ENCODE data around the gene CD2BP2. TPM values are rescaled to one million over a fixed set of nuclear protein-coding genes. Genes with fewer than 3 reads are reported as not detected.
A peak's percentile ranks its signal among the peaks of the same experiment; 100 is the strongest.

The CD2BP2 gene
- total RNA-seq, 1 donor from 2014 or later, result 29.8 TPM

DNA sequence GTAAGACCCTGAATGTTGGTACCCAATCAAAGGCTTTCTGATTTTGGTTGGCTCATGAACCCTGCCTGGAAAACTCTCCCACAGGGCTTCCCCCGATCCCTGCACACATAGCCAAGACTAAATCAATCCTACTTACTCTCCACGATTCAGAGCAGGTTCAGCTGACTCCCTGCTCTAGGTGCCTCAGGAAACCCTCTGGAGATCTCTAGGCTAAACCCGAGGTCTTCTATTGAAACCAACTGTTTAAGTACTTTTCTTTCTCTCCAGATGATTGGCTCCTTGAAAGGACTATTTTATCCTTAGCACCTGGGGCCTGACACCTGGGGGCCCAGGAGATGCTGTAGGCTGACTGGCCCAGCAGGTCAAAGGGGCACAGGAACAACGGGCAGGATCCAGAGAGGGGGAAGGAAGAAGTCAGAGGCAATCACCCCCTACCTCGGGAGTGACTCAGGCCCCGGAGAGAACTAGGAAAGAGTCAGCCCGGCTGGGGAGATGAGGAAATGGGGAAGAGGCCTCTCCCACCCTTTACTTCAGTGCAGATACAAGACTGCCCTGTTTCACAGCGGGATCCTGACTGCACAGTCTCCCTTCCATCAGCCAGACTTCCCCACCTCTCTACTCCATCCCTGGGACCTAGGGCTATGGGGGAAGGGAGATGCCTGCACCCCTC is 13.1 kb upstream of the CD2BP2 start:
- peaks cover 69% of the 10 kb centered on the region for H3K4me1 ChIP-seq
- no peaks in the 10 kb centered on the region for H3K27me3 ChIP-seq (ENCODE audit: low read depth)
- TF ChIP-seq, protein P1, sequence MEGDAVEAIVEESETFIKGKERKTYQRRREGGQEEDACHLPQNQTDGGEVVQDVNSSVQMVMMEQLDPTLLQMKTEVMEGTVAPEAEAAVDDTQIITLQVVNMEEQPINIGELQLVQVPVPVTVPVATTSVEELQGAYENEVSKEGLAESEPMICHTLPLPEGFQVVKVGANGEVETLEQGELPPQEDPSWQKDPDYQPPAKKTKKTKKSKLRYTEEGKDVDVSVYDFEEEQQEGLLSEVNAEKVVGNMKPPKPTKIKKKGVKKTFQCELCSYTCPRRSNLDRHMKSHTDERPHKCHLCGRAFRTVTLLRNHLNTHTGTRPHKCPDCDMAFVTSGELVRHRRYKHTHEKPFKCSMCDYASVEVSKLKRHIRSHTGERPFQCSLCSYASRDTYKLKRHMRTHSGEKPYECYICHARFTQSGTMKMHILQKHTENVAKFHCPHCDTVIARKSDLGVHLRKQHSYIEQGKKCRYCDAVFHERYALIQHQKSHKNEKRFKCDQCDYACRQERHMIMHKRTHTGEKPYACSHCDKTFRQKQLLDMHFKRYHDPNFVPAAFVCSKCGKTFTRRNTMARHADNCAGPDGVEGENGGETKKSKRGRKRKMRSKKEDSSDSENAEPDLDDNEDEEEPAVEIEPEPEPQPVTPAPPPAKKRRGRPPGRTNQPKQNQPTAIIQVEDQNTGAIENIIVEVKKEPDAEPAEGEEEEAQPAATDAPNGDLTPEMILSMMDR (IDR thresholded peaks at IDR 0.05; ENCODE audit: borderline replicate concordance), result no peak
- H3K27ac ChIP-seq (replicated peaks), result peak overlapping the region; percentile 92
- intact Hi-C loops (cut with micrococcal nuclease), result no loop called here
- DNase-seq, result no peak
- H3K9me3 ChIP-seq (replicated peaks), result no peaks in the 10 kb centered on the region
- peaks cover 26% of the 10 kb centered on the region for H3K36me3 ChIP-seq
- H3K4me3 ChIP-seq, result peak overlapping the region; percentile 92

DNA sequence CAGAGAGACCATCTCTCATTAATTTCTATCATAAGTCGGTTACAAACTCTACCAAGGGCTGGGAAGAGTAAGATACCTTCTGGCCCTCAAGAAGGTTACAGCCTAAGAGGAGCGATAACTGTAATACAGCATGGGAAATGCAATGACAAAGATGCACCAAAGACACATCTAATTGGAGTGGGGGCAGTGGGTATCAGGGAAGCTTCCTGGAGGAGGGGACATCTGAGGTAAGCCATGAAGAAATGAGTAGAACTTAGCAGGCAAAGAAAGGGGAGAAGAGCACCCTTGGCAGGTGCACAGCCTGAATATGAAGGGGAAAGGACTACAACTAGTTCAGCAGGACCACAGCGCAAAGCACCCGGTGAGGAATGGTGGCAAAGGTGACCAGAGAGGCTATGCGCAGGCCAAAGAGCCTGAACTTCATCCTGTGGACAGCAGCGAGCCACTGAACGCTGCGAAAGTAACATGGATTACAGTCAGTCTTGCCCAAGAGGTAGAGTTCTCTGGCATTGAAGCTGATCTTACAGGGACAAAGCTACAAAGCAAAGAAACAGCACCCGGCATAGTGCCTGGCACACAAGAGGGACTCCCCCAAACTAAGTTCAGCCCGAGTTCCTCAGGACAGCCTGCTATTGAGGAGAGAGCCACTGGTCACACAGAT is 12.4 kb upstream of the CD2BP2 start:
- TF ChIP-seq, protein P1 (IDR thresholded peaks at IDR 0.05; ENCODE audit: borderline replicate concordance), result no peak
- Histone ChIP-seq H3K9me3 (replicated peaks) (no peaks in the 10 kb centered on the region), H3K27ac (replicated peaks) (peak overlapping the region; percentile 92), H3K4me1 (peaks cover 69% of the 10 kb centered on the region), H3K36me3 (peaks cover 34% of the 10 kb centered on the region), H3K27me3 (ENCODE audit: low read depth) (no peaks in the 10 kb centered on the region), H3K4me3 (peak overlapping the region; percentile 92)
- intact Hi-C loops (cut with micrococcal nuclease), result no loop called here
- DNase-seq, result no peak

DNA sequence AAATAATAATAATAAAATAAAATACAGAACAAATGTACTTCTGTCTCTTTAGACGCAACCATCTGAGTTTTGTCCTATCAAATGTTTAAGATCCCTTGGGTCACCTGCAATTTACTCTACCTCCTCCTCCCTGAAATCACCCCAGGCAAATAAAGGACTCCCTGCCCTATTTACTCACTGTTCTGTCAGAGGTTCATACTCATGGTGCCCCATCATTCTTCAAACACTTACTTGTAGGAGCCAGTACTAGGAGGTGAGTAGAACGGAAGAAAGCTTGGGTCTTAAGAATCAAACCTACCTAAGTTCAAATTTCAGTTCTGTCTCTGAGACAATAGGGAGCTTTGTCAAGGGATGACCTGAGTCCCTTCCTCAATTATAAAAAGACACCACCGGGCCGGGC is 11.4 kb upstream of the CD2BP2 start:
- TF ChIP-seq, protein P1 (IDR thresholded peaks at IDR 0.05; ENCODE audit: borderline replicate concordance), result no peak
- Histone ChIP-seq H3K4me3 (no peak overlapping the region), H3K27ac (replicated peaks) (no peak overlapping the region), H3K9me3 (replicated peaks) (no peaks in the 10 kb centered on the region), H3K36me3 (peaks cover 39% of the 10 kb centered on the region), H3K27me3 (ENCODE audit: low read depth) (no peaks in the 10 kb centered on the region), H3K4me1 (peaks cover 60% of the 10 kb centered on the region)
- intact Hi-C loops (cut with micrococcal nuclease), result no loop called here
- DNase-seq, result no peak

DNA sequence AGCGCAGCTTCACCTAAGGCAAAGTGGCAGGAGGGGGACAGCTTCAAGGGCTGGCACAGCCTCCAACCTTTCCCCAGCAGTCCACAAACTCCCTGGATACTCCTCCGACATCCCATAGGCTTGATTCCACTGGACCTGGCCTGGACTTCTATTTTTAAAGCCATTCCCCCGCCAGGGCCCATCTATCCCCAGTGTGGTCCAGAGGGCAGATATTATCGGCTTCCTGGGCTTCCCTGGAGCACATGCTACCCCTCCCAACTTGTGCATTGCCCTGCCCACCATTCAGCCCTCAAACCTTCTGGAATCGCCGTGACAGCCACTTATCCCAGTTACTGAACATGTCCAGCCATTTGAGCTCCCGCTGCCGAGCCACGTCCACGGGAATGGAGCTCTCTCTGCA is 10.1 kb upstream of the CD2BP2 start:
- H3K4me1 ChIP-seq, result peaks cover 55% of the 10 kb centered on the region
- intact Hi-C loops (cut with micrococcal nuclease), result no loop called here

DNA sequence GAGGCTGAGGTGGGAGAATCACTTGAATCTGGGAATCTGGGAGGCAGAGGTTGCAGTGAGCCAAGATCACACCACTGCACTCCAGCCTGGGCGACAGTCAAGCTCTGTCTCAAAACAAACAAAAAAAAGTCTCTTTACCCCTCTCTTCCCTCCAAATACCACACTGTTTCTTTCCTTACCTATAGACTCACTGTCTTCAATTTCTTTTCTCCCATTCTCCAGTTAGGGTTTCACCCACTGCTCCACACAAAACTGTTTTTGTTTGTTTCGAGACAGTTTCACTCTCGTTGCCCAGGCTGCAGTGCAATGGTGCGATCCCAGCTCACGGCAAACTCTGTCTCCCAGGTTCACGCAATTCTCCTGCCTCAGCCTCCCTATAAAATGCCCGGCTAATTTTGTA is 6.1 kb upstream of the CD2BP2 start:
- TF ChIP-seq, protein P1 (IDR thresholded peaks at IDR 0.05; ENCODE audit: borderline replicate concordance), result no peak
- no peak for DNase-seq
- Histone ChIP-seq H3K4me1 (peaks cover 25% of the 10 kb centered on the region), H3K27ac (replicated peaks) (no peak overlapping the region), H3K36me3 (peaks cover 62% of the 10 kb centered on the region), H3K27me3 (ENCODE audit: low read depth) (no peaks in the 10 kb centered on the region), H3K4me3 (no peak overlapping the region), H3K9me3 (replicated peaks) (no peaks in the 10 kb centered on the region)
- intact Hi-C loops (cut with micrococcal nuclease), result no loop called here

More for the DNA sequence above, 10.1 kb upstream of the CD2BP2 start:
- Histone ChIP-seq H3K27ac (replicated peaks) (peak overlapping the region; percentile 16), H3K27me3 (ENCODE audit: low read depth) (no peaks in the 10 kb centered on the region), H3K36me3 (peaks cover 39% of the 10 kb centered on the region), H3K9me3 (replicated peaks) (no peaks in the 10 kb centered on the region), H3K4me3 (no peak overlapping the region)
- no peak for DNase-seq
- TF ChIP-seq, protein P1 (IDR thresholded peaks at IDR 0.05; ENCODE audit: borderline replicate concordance), result no peak

Measured in left ventricle myocardium inferior (tissue), 1 donor.